ENCODE data around the gene CLMN.

CLMN gene

DNA sequence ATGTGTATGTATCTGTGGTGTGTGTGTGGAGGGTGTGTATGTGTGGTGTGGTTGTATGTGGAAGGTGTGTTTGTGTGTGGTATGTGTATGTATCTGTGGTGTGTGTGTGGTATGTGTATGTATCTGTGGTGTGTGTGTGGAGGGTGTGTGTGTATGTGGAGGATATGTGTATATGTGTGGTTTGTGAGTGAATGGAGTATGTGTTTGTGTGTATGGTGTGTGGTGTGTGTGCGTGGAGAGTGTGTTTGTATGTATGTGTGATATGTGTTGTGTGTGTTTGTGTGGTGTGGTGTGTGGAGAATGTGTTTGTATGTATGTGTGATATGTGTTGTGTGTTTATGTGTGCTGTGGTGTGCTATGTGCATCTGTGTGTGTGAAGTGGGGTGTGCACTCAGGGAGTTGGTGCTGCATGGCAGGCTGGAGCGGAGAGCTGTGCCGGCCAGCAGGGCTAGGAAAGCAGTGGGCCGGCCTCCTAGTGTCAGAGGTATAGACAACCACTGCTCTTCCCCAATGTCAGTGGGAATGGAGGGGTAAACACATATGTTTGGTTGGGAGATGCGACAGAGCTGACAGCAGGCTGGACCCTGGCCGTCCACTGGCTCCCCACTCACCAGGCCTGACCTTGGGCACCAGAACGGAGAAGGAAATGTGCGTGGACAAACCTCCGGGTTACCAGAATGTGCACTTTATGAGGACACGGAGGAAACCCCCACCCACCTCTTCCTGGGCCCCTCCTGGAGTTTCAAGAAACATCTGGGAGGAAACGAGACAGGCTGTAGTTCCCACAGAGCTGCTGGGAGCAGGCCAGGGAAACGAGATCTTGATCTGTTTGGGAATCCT, 60.7 kb downstream of the CLMN start:
- DNase-seq: no peak

DNA sequence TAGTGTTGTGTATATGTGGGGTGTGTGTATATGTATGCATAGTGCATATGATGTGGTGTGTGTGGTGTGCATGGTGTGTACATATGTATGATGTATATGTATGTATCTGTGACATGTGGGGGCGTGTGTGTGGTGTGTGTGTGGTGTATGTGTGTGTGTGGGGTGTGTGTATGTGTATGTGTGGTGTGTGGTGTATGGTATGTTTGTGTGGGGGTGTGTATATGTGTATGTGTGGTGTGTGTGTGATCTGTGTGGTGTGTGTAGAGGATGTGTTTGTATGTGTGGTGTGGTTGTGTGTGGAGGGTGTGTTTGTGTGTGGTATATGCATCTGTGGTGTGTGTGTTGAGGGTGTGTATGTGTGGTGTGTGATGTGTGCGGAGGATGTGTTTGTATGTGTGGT, 61.6 kb downstream of the CLMN start:
- no peak for DNase-seq

DNA sequence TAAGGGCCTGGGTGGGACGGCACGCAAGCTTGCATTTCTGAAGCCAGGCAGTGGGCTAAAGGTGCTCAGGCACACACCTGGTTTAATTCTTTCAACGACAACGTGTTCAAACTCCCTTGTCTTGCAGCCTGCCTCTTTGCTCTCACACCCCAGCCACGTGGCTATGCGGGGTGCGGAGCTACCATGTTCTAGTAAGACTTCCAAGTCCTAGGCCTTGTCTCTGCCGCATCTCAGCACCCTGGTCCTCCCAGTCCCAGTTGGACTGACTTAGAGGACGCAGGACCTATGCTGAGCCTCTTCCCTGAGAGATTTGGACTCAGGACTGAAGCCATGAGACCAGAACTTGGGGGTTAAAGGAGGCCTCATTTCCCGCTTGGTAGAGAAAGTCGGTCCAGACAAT, 62.2 kb downstream of the CLMN start:
- no peak for DNase-seq

DNA sequence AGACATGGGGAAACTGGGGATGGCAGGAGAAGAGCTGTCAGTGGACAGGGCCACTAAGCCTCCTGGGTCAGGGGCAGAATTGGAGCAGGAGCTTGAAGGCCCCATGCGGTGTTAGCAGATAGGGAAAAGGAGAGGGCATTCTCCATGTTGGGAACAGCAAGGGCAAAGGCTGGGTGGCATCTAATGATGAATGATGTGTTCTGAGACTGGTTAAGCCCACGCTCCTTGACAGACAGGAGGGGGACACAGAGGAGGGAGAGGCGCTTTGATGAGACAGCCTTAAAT, 63.0 kb downstream of the CLMN start:
- DNase-seq: no peak

DNA sequence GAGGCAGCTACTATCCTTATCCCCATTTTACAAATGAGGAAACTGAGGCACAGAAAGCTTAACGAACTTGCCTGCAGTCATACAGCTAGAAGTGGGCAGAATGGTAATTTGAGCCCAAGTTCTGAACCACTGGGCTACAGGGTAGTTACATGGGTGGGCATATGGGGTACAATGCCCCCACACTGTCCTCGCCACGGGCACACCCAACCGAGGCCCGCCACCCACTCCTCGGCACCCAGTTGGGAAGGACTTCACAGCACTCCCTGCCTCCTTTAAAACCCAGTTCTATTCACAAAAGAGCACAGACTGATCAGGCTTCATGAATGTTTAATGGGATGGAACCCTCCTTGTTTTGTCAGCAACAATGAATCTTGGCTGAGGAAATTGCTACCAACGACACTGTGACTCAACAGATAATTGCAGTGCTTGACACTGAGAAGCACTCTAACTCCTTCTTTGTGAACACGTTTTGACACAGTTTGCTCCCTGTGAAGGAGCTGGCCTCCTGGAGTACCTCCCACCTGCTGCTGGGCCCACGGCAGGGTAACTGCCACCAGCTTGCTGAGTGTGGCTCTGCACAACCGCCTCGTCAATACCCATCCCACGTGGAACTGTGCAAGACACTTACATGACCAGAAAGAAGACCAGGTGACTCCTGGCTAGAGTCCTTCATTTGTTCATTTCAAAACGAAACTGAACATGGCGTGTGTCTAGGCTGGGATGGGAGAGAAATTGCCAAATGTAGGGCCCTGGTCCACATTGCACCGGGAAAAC, 63.5 kb downstream of the CLMN start:
- no peak for DNase-seq

DNA sequence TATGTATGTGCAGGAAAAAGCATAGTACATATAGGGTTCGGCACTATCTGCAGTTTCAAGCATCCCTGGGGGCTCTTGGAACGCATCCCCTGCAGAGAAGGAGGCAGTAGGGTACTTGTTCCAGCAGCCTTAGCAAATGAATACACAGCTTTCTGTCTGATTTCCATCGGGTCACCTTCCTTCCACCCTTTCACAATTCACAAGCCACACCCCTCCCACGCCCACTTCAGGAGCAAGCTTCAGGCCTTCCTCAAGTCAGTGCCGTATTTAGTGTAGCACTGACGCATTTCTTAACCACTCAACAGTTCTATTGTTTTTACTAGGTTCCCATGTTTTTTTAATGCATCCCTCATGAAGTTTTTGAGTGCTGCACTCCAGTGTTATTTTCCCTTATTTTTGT, 64.2 kb downstream of the CLMN start:
- peak; percentile 74 for DNase-seq

DNA sequence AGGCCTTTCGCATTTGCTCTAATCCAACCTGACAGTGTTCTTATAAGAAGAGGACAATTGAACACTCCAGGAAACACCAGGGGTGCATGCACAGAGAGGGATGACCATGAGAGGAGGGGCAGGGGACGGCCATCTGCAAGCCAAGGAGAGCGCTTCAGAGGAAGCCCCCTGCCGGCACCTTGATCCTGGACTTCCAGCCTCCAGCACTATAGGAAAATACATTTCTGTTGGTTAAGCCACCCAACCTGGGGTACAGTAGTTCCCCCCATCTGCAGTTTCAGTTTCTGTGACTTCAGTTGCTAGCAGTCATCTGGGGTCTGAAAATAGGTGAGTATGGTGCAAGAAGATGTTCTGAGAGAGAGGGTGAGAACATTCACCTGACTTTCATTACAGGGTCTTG, 64.7 kb downstream of the CLMN start:
- no peak for DNase-seq

DNA sequence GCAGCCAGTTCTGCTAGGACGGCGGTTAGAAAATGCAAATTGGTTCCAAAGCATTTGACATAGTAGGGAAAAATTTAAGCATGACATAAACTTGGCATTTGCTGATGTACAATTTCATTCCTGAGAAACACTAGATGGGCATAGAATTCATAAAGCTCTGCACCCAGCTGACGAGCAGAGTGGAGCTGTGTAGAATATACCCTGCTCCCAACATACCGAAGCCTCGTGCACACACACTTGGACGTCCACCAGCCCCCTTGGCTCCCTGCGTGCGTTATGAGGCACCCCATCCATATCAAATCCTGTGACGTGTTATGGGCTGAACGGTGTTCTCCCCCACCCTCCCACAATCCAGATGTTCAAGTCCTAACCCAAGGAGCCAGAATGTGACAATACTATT, 65.4 kb downstream of the CLMN start:
- no peak for DNase-seq

DNA sequence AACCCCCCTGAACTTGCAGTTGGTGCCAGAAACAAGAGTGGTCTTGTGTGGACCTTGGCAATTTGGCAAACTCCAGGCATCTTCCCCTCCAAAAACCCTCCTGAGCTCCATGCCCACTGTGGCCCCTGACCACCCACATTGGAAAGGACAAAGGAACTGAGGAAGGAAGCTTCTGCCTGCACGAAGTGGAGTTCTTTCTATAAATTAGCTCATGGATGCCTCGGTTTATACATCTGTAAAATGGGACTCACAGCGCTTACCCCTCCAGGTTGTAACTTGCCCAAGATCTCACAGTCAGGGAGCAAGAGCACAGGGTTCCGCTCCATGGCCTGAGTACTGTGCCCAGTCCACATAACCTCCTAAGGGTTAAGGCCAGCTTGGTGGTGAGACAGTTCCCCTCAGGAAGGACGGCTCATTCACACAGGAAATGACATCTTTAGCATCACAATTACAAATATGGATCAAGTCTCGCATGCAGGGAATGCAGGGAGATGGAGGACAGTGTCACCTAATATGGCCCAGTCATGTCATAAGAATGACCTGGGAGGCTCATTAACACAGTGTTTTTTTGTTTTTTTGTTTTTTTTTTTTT, 66.6 kb downstream of the CLMN start:
- DNase-seq: no peak

DNA sequence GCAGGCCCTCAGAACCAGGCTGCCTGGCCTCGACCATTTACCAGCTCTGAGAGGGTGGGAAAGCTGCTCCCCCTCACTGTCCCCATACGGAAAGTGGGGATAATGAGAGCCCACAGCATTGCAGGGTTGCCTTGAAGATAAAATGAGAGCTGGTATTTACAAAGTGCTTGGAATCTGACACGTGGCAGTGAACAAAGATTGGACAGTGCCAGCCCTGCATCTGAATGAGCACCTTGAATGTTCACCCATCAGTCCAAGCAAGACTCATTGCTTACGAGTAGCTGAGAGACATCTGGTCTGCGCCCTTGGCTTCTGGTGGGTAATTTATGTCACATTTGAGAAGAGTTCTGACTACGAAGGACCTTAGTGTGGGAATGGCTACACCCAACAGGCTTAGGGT, 67.5 kb downstream of the CLMN start:
- DNase-seq: no peak

DNA sequence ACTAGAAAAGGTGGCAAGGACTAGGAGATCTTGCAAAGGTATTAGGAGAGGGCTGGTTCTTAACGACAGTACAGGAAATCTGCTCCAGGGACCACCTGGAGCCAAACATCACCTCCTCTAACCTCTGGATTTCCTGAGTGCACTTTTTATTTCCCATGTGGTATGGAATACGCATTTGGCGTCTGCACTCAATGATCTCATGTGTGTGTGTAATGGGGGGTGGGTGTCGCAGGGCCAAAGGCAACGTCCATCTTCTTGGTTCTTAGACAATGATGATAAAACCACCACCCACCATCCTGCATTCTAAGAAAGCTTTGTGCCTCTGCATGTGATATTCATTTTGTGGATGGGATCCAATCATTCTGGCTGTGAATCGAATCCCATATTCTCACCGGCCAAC, 68.8 kb downstream of the CLMN start:
- no peak for DNase-seq

DNA sequence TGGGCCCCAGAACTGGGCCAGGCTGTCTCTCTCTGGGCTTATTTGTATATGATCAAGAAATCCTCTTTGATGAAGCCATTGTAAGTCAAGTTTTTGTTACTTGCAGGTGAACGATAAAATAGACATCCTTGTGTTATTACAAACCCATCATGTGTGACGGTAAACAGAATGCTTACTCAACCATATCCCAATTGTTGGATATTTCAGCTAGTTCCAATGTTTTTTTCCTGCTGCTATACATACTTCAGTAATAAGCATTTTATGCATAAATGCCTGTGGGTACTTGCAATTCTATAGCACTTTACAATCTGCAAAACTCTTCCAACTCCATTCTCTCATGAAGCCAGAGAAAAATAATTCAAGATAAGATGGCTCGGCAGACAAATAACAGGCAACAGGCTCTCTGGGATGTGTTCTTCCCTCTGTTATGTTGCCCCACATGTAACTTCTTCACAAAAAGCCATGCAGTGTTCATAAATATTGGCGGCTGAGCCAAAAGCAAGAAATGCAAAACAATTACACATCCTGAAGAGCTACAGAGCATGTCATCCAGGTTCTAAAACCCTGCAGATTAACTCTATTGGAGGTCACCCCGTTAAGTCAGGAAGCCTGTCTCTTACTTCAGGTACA, 69.5 kb downstream of the CLMN start:
- no peak for DNase-seq

DNA sequence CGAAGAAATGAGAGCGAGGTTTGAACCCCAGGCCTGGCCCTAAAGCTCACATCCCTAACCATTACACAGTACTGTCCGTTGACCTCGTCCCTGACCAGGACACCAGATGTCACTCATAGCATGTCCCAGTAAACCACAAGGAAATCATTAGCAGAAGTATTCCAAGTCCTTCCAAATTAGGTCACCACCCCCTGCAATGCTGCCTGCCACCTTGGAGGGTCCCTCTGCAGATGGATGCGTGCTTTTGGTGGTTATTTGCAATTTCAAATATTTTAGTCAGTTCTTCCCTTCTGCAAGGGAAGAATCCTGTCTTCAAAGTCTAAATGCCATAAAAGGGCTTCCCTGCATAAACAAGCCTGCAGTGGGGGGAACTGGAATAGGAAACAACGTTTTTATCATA, 71.3 kb downstream of the CLMN start:
- no peak for DNase-seq

DNA sequence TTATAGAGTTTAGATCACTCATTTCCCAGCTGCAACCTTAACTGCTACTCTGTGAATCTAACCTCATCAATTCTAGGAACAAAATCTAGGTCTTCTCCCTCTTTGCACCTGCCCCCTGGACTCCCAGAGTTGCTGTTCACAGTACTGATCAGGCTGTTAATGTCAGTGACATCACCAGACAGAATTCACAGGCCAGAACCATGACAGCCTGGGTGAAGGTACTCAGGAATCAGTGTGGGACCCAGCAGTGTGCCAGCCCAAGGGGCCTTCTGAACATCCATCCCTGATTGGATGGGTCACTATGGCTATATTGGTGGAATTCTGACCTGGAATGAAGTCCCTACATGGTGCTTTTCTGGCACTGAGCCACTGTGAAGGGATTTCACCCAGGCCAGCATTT, 72.8 kb downstream of the CLMN start:
- no peak for DNase-seq

DNA sequence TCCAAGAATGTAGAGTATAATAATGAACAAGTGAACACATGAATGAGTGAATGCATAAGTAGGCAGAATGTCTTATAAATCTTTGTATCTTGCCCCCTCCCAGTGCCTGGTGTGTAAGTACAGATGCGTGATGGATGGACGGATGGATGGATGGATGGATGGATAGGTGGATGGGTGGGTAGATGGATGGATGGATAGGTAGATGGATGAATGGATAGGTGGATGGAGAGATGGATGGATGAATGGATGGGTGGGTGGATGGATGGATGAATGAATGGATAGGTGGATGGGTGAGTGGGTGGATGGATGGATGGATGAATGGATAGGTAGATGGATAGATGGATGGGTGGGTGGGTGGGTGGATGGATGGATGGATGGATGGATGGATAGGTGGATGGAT, 74.4 kb downstream of the CLMN start:
- DNase-seq: no peak

DNA sequence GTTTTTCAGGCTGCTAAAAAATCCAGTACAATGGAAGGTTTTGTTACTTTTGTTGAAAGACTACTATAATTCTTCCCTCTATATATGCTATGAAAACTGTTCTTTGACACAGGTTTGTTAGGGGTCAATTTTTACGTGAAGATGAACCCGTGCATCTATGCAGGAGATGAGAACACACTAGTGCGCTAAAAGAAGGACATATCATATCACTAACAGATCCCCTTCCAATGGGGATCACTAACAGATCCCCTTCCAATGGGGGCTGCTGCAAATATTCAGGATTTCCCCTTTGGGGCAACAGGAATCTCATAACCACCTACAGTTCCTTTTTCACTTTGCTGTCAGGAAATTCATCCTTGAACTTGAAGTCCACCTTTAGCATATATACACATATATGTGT, 75.1 kb downstream of the CLMN start:
- no peak for DNase-seq

DNA sequence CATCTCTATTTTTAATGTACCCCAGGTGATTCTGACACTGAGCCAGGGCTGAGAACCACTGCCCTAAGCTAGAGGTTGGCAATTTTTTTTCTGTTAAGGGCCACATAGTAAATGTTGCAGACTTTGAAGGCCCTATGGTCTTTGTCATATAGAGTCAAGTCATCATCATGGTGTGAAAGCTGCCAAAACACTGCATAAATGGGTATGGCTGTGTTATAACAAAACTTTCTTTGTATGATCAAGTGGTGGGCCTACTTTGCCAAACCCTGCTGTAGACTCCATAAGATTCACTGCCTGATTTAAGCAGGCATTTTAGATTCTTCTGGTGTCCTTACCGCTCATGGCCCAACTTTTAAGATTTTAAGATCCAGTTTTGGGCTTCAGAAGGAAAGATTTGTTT, 76.8 kb downstream of the CLMN start:
- DNase-seq: no peak

DNA sequence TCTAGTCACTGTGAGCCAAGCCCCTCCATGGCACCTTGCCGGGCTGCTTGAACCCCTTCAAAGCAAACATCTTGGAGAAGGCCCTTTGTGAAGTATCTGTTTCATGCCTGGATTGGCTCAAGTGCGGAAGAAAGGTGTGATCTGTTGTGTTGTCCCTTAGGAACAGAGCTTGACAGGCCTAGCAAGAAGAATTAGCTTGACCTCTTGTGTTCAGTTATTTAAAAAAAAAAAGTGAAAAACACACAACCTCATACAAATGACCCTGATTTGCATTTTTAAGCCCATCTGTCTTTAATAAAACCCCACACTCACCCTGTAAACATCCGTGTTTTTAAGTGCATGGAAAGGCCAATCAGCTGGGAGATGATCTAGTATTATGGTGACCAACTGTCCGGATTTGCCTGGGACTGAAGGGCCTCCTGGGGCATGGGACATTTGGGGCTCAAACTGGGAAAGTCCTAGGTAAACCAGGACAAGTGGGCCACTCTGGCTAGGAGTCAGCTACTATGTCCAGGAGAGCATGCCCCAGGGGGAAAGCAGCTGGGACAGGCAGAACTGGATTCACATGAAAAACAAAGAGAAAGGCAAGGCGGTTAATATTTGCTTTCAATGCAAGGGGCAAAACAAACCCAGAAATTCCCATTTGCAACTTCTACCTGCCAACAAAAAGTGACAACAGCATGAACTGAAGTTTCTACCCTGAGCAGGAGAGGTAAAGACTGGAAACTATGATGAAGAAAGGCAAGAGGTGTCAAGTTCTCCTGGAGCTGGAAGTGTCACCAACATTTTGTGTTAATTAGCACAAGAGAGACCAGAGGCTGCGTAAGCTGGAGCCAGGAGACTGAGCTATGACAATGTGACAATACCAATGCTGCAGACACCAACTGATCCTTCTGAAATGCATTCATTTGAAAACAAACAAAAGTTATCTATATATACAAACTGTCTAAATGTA, 78.6 kb downstream of the CLMN start:
- no peak for DNase-seq

DNA sequence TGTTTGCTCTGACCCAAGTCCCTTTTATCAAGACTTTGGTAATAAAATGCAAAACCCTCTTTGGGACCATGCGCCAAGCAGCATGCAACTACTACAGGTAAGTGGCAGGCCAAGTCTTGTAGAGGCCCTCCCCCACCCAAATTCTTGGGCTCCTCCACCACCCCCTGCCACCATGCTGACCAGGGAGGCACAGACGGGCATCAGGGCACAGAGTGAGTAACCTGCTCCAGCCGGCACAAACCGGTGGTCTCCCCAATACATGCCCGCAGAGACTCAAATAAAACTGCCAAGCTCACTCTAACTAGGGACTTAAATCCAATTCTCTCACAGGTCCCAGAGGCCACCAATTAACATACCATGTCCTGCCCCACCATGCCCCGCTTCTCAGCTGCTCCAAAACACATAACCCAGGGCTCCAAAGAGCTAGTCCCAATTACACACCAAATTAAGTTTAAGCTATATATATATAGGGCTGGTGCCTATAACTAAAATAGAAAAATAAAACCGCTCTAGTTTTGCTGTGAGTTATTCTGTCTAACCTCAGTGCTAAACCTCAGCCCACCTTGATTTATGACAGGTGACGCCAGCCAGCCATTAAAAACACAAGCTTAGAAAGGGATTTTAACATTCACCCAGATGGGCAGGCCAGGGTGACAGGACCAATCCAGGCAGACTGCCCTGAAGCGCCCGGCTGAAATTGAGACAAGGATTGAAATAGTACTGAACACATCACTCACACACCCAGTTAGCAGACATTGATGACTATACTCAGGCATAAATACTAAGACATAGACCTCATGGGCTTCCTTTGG, 81.0 kb downstream of the CLMN start:
- DNase-seq: no peak

DNA sequence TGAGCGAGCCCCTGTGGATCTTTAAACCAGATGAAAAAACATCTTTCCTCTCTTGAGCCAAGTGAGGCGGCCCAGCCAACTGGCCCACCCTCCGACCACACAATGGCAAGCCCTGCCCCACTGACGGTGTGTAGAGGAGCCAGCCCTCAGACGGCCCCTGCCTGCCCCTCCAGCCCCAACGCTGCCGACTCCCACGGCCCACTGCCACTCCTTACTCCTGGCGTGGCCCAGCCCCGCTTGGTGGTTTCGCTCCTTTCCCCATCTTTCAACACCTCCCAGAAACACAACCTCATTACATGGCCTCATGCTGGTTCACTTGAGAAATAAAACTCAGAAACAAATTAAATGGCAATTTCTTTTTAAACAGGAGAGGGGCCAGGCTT, 81.8 kb downstream of the CLMN start:
- no peak for DNase-seq

DNA sequence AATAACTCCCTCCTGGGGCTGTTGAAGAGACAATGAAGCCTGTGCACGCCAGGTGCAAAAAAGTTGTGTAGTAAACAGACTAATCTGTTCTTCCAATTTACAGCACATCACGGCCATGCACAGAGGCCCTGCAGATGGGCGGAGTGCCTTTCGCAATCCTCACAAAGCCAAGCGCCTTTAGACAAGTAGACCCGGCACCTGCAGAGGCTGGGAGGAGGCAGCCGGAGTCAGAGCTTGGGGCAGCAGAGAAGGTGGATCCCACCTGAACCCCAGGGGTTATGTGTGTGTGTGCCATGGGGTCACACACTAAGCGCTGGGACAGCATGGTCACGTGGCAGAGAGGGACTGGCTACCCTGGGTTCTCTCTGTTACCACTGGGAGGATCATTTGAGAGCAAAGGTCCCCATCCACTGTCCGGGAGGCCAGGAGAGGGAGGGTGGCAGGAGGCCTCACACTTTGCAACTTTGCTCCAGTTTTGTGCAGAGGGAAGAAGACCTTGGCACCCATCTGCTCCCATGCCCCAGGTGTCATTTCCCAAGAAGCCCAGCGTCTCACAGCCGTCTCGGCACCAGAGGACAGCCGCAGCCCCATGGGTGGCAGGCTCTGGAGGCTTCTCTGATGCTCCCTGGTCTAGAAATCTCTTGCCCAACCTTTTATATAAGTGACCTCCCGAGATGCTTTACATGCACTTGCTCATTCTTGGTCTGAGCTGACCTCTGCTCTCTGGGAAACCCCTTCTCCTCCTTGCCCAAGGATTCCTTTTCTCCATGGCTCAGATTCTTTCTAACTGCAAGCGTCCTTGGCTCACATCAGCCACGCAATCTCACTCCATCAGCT, 82.4 kb downstream of the CLMN start:
- DNase-seq: no peak

Data from NCI-H226 (cell line).